Measurements from ENCODE around the gene M1AP.

- TF ChIP-seq CTCF (IDR thresholded peaks at IDR 0.05) (no peak), POLR2A (IDR thresholded peaks at IDR 0.05) (no peak)
Measured at GRCh38 chr2:74628538-74629105, 19.5 kb downstream of the M1AP start.

Measured in thyroid gland (tissue), 4 donors.